LoVo (cell line): ENCODE results near the gene ZC2HC1B.
"Not testable (repeated sequence)": the region's sequence is repeated elsewhere in the genome, so short reads cannot be mapped to it uniquely, and the experiment has no call there.

ENCODE experiments used
- DNase-seq: peaks from one replicate; pipeline ENCODE4 v3.0.0-alpha.2; 2016; ENCODE audit warnings: low spot score

The ZC2HC1B gene

GRCh38 chr6:143864234-143864633 is at the start of gene ZC2HC1B:
Gene ZC2HC1B (plus strand): TSS chr6:143864474. CDS start chr6:143864540, 66 bp downstream.
- no peak for DNase-seq

- no peak for DNase-seq
Measured at GRCh38 chr6:143817621-143818020, 46.7 kb upstream of the ZC2HC1B start.

- no peak for DNase-seq
Measured at GRCh38 chr6:143821359-143821758, 42.9 kb upstream of the ZC2HC1B start.

- DNase-seq = no peak
Measured at GRCh38 chr6:143822584-143823024, 41.7 kb upstream of the ZC2HC1B start.

GRCh38 chr6:143823548-143823947 is 40.7 kb upstream of the ZC2HC1B start:
- no peak for DNase-seq

GRCh38 chr6:143828572-143828971 is 35.7 kb upstream of the ZC2HC1B start:
- no peak for DNase-seq

- DNase-seq = no peak
Measured at GRCh38 chr6:143836150-143836549, 28.1 kb upstream of the ZC2HC1B start.

GRCh38 chr6:143838395-143838794 is 25.9 kb upstream of the ZC2HC1B start:
- DNase-seq = peak; percentile 79

- no peak for DNase-seq
Measured at GRCh38 chr6:143839196-143839595, 25.1 kb upstream of the ZC2HC1B start.

GRCh38 chr6:143840595-143841265 is 23.5 kb upstream of the ZC2HC1B start:
- DNase-seq = no peak

GRCh38 chr6:143842461-143842901 is 21.8 kb upstream of the ZC2HC1B start:
- DNase-seq = no peak

GRCh38 chr6:143842902-143843676 is 21.2 kb upstream of the ZC2HC1B start, which contains the start of gene LTV1:
Gene LTV1 (plus strand): TSS chr6:143843338. CDS start chr6:143843478, 140 bp downstream.
- peak; percentile 95 for DNase-seq

GRCh38 chr6:143843677-143843999 is 20.6 kb upstream of the ZC2HC1B start:
- no peak for DNase-seq

- no peak for DNase-seq
Measured at GRCh38 chr6:143844006-143844405, 20.3 kb upstream of the ZC2HC1B start.

GRCh38 chr6:143845033-143845432 is 19.2 kb upstream of the ZC2HC1B start:
- no peak for DNase-seq

- not testable (repeated sequence) for DNase-seq
Measured at GRCh38 chr6:143851706-143852105, 12.6 kb upstream of the ZC2HC1B start.

- not testable (repeated sequence) for DNase-seq
Measured at GRCh38 chr6:143855057-143855456, 9.2 kb upstream of the ZC2HC1B start.

- not testable (repeated sequence) for DNase-seq
Measured at GRCh38 chr6:143856762-143857161, 7.5 kb upstream of the ZC2HC1B start.

GRCh38 chr6:143857651-143858050 is 6.6 kb upstream of the ZC2HC1B start:
- no peak for DNase-seq

- DNase-seq = no peak
Measured at GRCh38 chr6:143859891-143860660, 4.2 kb upstream of the ZC2HC1B start.

GRCh38 chr6:143863771-143864170 is 503 bp upstream of the ZC2HC1B start:
- no peak for DNase-seq

GRCh38 chr6:143867236-143867635 is 3.0 kb downstream of the ZC2HC1B start:
- DNase-seq = no peak

GRCh38 chr6:143868808-143869207 is 4.5 kb downstream of the ZC2HC1B start:
- not testable (repeated sequence) for DNase-seq
